GM12801 (cell line): ENCODE results near the gene TPSAB1.
"Not testable (repeated sequence)": the region's sequence is repeated elsewhere in the genome, so short reads cannot be mapped to it uniquely, and the experiment has no call there.

Experiments
- CTCF ChIP-seq: IDR thresholded peaks from one replicate; pipeline ENCODE4 v1.5.1; 2011; ENCODE audit warnings: control low read depth; ENCODE audit not compliant: insufficient read length; ENCODE audit errors: extremely low read depth

TPSAB1 gene

GRCh38 chr16:1255276-1256122 lies 15.0 kb downstream of the TPSAB1 start, which contains the start of gene TPSD1:
TPSD1 (plus strand) TSS chr16:1256069; CDS start chr16:1256281, 212 bp downstream.
- TF ChIP-seq CTCF = not testable (repeated sequence)

GRCh38 chr16:1256874-1257322 lies 16.4 kb downstream of the TPSAB1 start:
- no peak for TF ChIP-seq CTCF

- TF ChIP-seq CTCF = no peak
Observed at GRCh38 chr16:1257561-1258224, 17.2 kb downstream of the TPSAB1 start.

GRCh38 chr16:1258225-1258600 lies 17.7 kb downstream of the TPSAB1 start:
- no peak for TF ChIP-seq CTCF

GRCh38 chr16:1258906-1259759 lies 18.6 kb downstream of the TPSAB1 start:
- TF ChIP-seq CTCF = no peak

- no peak for TF ChIP-seq CTCF
Observed at GRCh38 chr16:1259760-1260068, 19.2 kb downstream of the TPSAB1 start.

GRCh38 chr16:1260101-1260680 lies 19.7 kb downstream of the TPSAB1 start:
- TF ChIP-seq CTCF = no peak
